ENCODE data around the gene PFDN6. TPM values are rescaled to one million over a fixed set of nuclear protein-coding genes. Genes with fewer than 3 reads are reported as not detected.
"Not testable (repeated sequence)": the region's sequence is repeated elsewhere in the genome, so short reads cannot be mapped to it uniquely, and the experiment has no call there.

The PFDN6 gene
- total RNA-seq, 2 experiments from 2014 or later: 78.5 to 90.9 TPM

DNA sequence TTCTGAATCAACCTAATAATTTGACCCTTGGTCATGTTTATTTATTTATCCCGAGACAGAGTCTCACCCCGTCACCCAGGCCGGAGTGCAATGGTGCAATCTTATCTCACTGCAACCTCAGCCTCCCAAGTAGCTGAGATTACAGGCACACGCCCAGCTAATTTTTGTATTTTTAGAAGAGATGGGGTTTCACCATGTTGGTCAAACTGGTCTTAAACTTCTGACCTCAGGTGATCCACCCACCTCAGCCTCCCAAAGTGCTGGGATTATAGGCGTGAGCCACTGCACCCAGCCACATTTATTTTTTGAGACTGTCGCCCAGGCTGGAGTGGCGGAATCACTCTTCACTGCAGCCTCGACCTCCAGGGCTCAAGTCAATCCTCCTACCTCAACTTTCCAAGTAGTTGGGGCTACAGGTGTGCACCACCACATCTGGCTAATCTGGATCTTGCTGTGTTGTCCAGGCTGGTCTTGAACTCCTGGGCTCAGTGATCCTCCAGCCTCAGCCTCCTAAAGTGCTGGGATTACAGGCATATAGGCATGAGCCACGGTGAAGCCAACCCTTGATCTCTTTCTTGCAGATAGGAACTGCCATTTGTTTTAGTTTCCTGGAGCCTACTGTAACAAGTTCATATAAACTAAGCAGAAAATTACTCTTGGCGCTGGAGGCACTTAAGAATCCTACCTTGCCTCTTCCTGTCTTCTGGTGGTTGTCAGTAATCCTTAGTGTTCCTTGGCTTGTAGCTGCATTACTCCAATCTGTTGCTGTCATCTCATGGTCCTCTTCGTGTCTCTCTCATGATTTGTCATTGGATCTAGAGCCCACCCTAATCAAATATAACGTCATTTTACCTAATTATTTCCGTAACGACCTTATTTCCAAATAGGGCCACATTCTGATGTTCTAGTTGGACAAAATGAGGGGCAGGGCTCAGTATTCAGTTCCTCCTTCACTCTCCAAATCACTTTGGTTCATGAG, 15.2 kb upstream of the PFDN6 start:
- Mint-ChIP-seq H3K9me3 (no peaks in the 10 kb centered on the region), H3K27ac (peak overlapping the region; percentile 98), H3K27me3 (no peaks in the 10 kb centered on the region), H3K36me3 (peaks cover 53% of the 10 kb centered on the region), H3K4me3 (peak overlapping the region; percentile 94), H3K4me1 (ENCODE audit: low read depth) (peaks cover 53% of the 10 kb centered on the region)
- no peak for DNase-seq
- CTCF ChIA-PET: interaction anchor here (1.3 kb wide), 1 partner anchor 25 kb away, joined by 3 read pairs; no protein-coding TSS in a partner anchor
- POLR2A ChIA-PET: interaction anchor here (1.0 to 4.9 kb wide), 3 partner anchors 15 to 302 kb away, joined by 4 to 40 read pairs (median 7); partner anchors contain the start of genes PFDN6 and WDR46
- intact Hi-C loops (cut with micrococcal nuclease): loop anchor here (2.0 to 10.0 kb wide), 4 partner anchors 145 to 429 kb away; partner anchors contain the start of genes CUTA and PSMB8

GRCh38 chr6:33275795-33276580, 13.4 kb upstream of the PFDN6 start:
- not testable (repeated sequence) for H3K9me3 Mint-ChIP-seq, DNase-seq, H3K27me3 Mint-ChIP-seq
- POLR2A ChIA-PET: interaction anchor here (1.2 to 4.9 kb wide), 7 partner anchors 14 to 304 kb away, joined by 3 to 40 read pairs (median 7); partner anchors contain the start of genes BAK1, PFDN6, RGL2 and WDR46
- intact Hi-C loops (cut with micrococcal nuclease): loop anchor here (2.0 to 10.0 kb wide), 2 partner anchors 37 to 299 kb away; no protein-coding TSS in a partner anchor
- H3K27ac Mint-ChIP-seq: peak overlapping the region; percentile 91
- H3K36me3 Mint-ChIP-seq: peaks cover 53% of the 10 kb centered on the region
- CTCF ChIA-PET: interaction anchor here (0.9 to 3.4 kb wide), 6 partner anchors 13 to 151 kb away, joined by 3 to 37 read pairs (median 13); partner anchors contain the start of genes PFDN6, RGL2 and WDR46
- peak overlapping the region; percentile 94 for H3K4me3 Mint-ChIP-seq
- H3K4me1 Mint-ChIP-seq (ENCODE audit: low read depth): peaks cover 39% of the 10 kb centered on the region

GRCh38 chr6:33276581-33276863, 12.9 kb upstream of the PFDN6 start:
- no peak for DNase-seq
- H3K27ac Mint-ChIP-seq: peak overlapping the region; percentile 91
- intact Hi-C loops (cut with micrococcal nuclease): loop anchor here (2.0 to 10.0 kb wide), 2 partner anchors 36 to 298 kb away; no protein-coding TSS in a partner anchor
- H3K27me3 Mint-ChIP-seq: no peaks in the 10 kb centered on the region
- ChIA-PET POLR2A (interaction anchor here (1.2 to 4.9 kb wide), 12 partner anchors 13 to 306 kb away, joined by 3 to 40 read pairs (median 6); partner anchors contain the start of genes BAK1, PFDN6, RGL2 and TAPBP), CTCF (interaction anchor here (0.9 to 3.4 kb wide), 11 partner anchors 13 to 150 kb away, joined by 3 to 37 read pairs (median 6); partner anchors contain the start of genes PFDN6, RGL2, WDR46 and ZBTB22)
- H3K4me3 Mint-ChIP-seq: peak overlapping the region; percentile 94
- H3K9me3 Mint-ChIP-seq: no peaks in the 10 kb centered on the region
- peaks cover 53% of the 10 kb centered on the region for H3K36me3 Mint-ChIP-seq
- peaks cover 37% of the 10 kb centered on the region for H3K4me1 Mint-ChIP-seq (ENCODE audit: low read depth)

DNA sequence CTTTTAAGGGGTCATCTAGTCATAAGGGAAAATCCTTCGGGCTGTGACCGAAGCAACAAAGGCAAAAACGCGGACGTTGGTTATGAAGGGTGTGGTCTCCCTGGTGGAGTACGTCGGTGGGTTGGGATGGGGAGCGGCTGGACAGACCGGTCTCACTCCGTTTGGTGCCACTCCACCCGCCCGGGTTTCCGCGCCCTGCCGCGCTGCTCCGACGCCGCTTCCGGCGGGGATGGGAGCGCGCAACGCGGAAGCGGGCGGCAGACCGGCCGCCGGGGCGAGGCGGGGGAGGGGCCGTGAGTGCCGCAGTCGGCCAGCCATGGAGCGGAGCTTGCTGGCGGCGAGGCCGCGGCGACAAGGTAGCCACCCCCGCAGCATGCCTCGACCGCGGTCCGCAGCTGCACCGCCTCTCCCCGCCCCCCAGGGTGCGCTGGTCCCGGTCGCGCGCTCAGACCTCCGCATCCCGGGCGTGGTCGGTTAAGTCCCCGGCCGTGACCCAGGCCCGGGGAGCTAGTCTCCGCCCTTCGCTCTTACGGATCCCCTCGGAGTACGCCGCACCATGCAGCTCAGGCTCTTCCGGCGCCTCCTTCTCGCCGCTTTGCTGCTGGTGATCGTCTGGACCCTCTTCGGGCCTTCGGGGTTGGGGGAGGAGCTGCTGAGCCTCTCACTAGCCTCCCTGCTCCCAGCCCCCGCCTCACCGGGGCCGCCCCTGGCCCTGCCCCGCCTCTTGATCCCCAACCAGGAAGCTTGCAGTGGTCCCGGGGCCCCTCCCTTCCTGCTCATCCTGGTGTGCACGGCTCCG, 12.3 kb upstream of the PFDN6 start, which contains the start of gene B3GALT4:
Gene B3GALT4 (plus strand): TSS at position 260 of the 799 bp plus-strand sequence. CDS start 297 bp downstream, at position 557.
- H3K4me3 Mint-ChIP-seq: peak within 1 kb of the TSS; percentile 94
- intact Hi-C loops (cut with micrococcal nuclease): loop anchor here (1.0 to 10.0 kb wide), 3 partner anchors 12 to 298 kb away; partner anchors contain the start of genes PFDN6 and WDR46
- peaks cover 50% of the 10 kb centered on the region for H3K36me3 Mint-ChIP-seq

GRCh38 chr6:33277663-33278391, 11.6 kb upstream of the PFDN6 start:
- peak overlapping the region; percentile 81 for H3K4me3 Mint-ChIP-seq
- peak; percentile 50 for DNase-seq
- peaks cover 42% of the 10 kb centered on the region for H3K36me3 Mint-ChIP-seq
- peak overlapping the region; percentile 92 for H3K27ac Mint-ChIP-seq
- intact Hi-C loops (cut with micrococcal nuclease): loop anchor here (1.0 to 10.0 kb wide), 3 partner anchors 11 to 297 kb away; partner anchors contain the start of genes PFDN6 and WDR46
- ChIA-PET CTCF (interaction anchor here (0.6 to 3.4 kb wide), 15 partner anchors 11 to 1085 kb away, joined by 3 to 37 read pairs (median 5); partner anchors contain the start of genes PFDN6, RGL2, WDR46 and ZBTB22), POLR2A (interaction anchor here (0.5 to 4.9 kb wide), 19 partner anchors 9 to 439 kb away, joined by 3 to 40 read pairs (median 5); partner anchors contain the start of genes HSD17B8, PFDN6, RGL2 and TAP2)
- peaks cover 37% of the 10 kb centered on the region for H3K4me1 Mint-ChIP-seq (ENCODE audit: low read depth)
- no peaks in the 10 kb centered on the region for H3K9me3 Mint-ChIP-seq
- no peaks in the 10 kb centered on the region for H3K27me3 Mint-ChIP-seq

More for the DNA sequence above, 12.3 kb upstream of the PFDN6 start, which contains the start of gene B3GALT4:
- CTCF ChIA-PET: interaction anchor here (0.6 to 3.4 kb wide), 17 partner anchors 12 to 1084 kb away, joined by 3 to 37 read pairs (median 5); partner anchors contain the start of genes PFDN6, RGL2, WDR46 and ZBTB22
- DNase-seq: peak; percentile 85
- Mint-ChIP-seq H3K9me3 (no peaks in the 10 kb centered on the region), H3K4me1 (ENCODE audit: low read depth) (peaks cover 37% of the 10 kb centered on the region), H3K27ac (peak within 1 kb of the TSS; percentile 92), H3K27me3 (no peaks in the 10 kb centered on the region)
- POLR2A ChIA-PET: interaction anchor here (0.5 to 4.9 kb wide), 18 partner anchors 10 to 306 kb away, joined by 3 to 40 read pairs (median 5); partner anchors contain the start of genes BAK1, HSD17B8, PFDN6 and RGL2

DNA sequence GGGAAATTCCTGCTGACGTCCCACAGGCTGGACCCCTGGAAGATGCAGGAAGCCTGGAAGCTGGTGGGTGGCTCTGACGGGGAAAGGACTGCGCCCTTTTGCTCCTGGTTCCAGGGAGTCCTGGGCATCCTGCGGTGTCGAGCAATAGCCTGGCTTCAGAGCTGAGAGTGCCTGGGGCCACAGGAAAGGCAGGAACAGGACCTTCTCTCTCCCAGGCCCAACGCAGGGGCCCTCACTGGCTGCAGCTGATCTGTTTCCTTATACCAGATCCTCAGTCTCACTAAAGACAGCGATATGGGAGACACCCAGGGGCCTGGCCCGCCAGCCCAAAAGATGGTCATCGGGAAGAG, 11.0 kb upstream of the PFDN6 start:
- no peaks in the 10 kb centered on the region for H3K9me3 Mint-ChIP-seq
- peaks cover 37% of the 10 kb centered on the region for H3K4me1 Mint-ChIP-seq (ENCODE audit: low read depth)
- ChIA-PET CTCF (interaction anchor here (1.6 to 3.4 kb wide), 5 partner anchors 11 to 155 kb away, joined by 3 to 37 read pairs (median 17); partner anchors contain the start of genes PFDN6, RGL2 and WDR46), POLR2A (interaction anchor here (1.2 to 4.9 kb wide), 4 partner anchors 9 to 440 kb away, joined by 3 to 40 read pairs (median 14); partner anchors contain the start of genes PFDN6, RGL2, TAP2 and WDR46)
- peaks cover 38% of the 10 kb centered on the region for H3K36me3 Mint-ChIP-seq
- H3K4me3 Mint-ChIP-seq: peak overlapping the region; percentile 12
- intact Hi-C loops (cut with micrococcal nuclease): loop anchor here (10.0 kb wide), 1 partner anchor 296 kb away; no protein-coding TSS in a partner anchor
- peak overlapping the region; percentile 62 for H3K27ac Mint-ChIP-seq
- no peaks in the 10 kb centered on the region for H3K27me3 Mint-ChIP-seq
- no peak for DNase-seq

DNA sequence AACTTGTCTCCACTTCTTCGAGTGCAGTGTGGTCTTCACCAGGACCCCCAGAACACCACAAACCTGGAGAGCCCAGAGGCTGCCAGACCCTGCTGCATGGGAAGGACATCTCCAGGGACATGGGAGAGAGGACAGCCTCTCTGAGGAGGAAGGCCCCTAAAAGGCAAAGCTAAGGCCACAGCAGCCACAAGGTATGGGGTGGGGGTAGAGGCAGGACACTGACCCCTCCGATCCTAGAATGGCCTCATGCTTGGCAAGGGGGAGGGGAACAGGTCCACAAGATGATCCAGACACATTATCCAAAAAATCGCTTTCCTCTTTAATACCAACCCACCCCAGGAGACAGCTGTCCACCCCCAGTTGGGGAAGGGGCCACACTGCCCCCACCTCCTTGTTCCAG, 10.6 kb upstream of the PFDN6 start:
- DNase-seq: no peak
- H3K27me3 Mint-ChIP-seq: no peaks in the 10 kb centered on the region
- peaks cover 34% of the 10 kb centered on the region for H3K36me3 Mint-ChIP-seq
- H3K4me1 Mint-ChIP-seq (ENCODE audit: low read depth): peaks cover 37% of the 10 kb centered on the region
- H3K27ac Mint-ChIP-seq: peak overlapping the region; percentile 62
- CTCF ChIA-PET: interaction anchor here (1.6 to 3.4 kb wide), 4 partner anchors 10 to 156 kb away, joined by 3 to 37 read pairs (median 20); partner anchors contain the start of genes PFDN6, RGL2 and WDR46
- no peak overlapping the region for H3K4me3 Mint-ChIP-seq
- POLR2A ChIA-PET: interaction anchor here (1.2 to 4.9 kb wide), 4 partner anchors 8 to 440 kb away, joined by 3 to 40 read pairs (median 14); partner anchors contain the start of genes PFDN6, RGL2, TAP2 and WDR46
- intact Hi-C loops (cut with micrococcal nuclease): loop anchor here (10.0 kb wide), 1 partner anchor 296 kb away; no protein-coding TSS in a partner anchor
- no peaks in the 10 kb centered on the region for H3K9me3 Mint-ChIP-seq

DNA sequence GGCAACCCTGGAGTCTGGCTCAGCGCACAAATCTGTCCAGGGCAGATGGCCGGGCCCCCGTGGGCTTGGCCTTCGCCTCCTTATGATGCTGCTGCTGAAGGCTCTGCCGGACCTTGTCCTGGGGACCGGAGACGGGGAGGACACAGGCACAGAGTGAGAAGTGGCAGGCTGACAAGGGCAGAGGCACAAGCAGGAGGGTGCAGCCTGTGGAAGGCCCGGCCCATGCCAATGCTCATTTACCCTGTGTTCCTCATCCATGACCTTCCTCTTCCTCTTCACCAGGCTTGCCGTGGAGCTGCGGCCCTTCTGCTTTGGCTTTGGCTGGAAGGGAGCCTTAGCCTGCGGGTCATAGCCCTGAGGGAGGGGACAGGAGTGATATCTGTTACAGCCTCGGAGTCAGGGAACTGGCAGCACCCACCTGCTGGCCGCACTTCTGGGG, 10.1 kb upstream of the PFDN6 start:
- intact Hi-C loops (cut with micrococcal nuclease): loop anchor here (10.0 kb wide), 1 partner anchor 296 kb away; no protein-coding TSS in a partner anchor
- peaks cover 29% of the 10 kb centered on the region for H3K36me3 Mint-ChIP-seq

GRCh38 chr6:33279971-33280511, 9.4 kb upstream of the PFDN6 start:
- no peak overlapping the region for H3K4me3 Mint-ChIP-seq
- H3K9me3 Mint-ChIP-seq: no peaks in the 10 kb centered on the region
- intact Hi-C loops (cut with micrococcal nuclease): loop anchor here (10.0 kb wide), 1 partner anchor 295 kb away; no protein-coding TSS in a partner anchor
- H3K36me3 Mint-ChIP-seq: peaks cover 23% of the 10 kb centered on the region
- peaks cover 28% of the 10 kb centered on the region for H3K4me1 Mint-ChIP-seq (ENCODE audit: low read depth)
- no peak for DNase-seq
- ChIA-PET CTCF (no interaction called here), POLR2A (no interaction called here)
- H3K27ac Mint-ChIP-seq: no peak overlapping the region
- no peaks in the 10 kb centered on the region for H3K27me3 Mint-ChIP-seq

More for the DNA sequence above, 10.1 kb upstream of the PFDN6 start:
- Mint-ChIP-seq H3K27ac (no peak overlapping the region), H3K27me3 (no peaks in the 10 kb centered on the region), H3K9me3 (no peaks in the 10 kb centered on the region), H3K4me1 (ENCODE audit: low read depth) (peaks cover 35% of the 10 kb centered on the region), H3K4me3 (no peak overlapping the region)
- DNase-seq: no peak
- CTCF ChIA-PET: interaction anchor here (3.0 to 3.4 kb wide), 2 partner anchors 18 to 31 kb away, joined by 9 to 31 read pairs; partner anchors contain the start of gene RGL2
- POLR2A ChIA-PET: interaction anchor here (4.9 kb wide), 1 partner anchor 10 kb away, joined by 40 read pairs; the partner anchor contains the start of genes PFDN6 and WDR46

Data from activated CD4-positive, alpha-beta memory T cell treated with anti-CD3 and anti-CD28 coated beads for 36 hours (primary cell).